AG04449 (cell line): Measurements from ENCODE around the gene BNIP3.

ENCODE experiments used
- CTCF ChIA-PET: fragments of 350-600 bp; formaldehyde crosslinking; extraction: SDS; loops from one replicate; lab custom pipeline; 2021; ENCODE audit warnings: antibody characterized with exemption; lab: Yijun Ruan, JAX
- POLR2A ChIA-PET: fragments of 400-600, 350-600 bp; formaldehyde crosslinking; extraction: SDS; loops from one replicate; lab custom pipeline; 2020; ENCODE audit warnings: antibody characterized with exemption, inconsistent platforms; lab: Yijun Ruan, JAX
- DNase-seq: peaks from one replicate; pipeline ENCODE4 v3.0.0-alpha.2; 2010; ENCODE audit warnings: low read depth, low spot score
- H3K4me3 ChIP-seq: 2 replicates; pipeline ENCODE4 v1.5.1; 2011; ENCODE audit warnings: low read depth, mild to moderate bottlenecking, control low read depth, low read length
- TF ChIP-seq, protein P1 (sequence below): IDR thresholded peaks from one replicate; pipeline ENCODE4 v1.5.1; 2011; ENCODE audit warnings: mild to moderate bottlenecking, moderate library complexity, low read length, control low read depth, inconsistent platforms; ENCODE audit not compliant: insufficient read depth; ENCODE audit errors: missing control alignments

Gene BNIP3

DNA sequence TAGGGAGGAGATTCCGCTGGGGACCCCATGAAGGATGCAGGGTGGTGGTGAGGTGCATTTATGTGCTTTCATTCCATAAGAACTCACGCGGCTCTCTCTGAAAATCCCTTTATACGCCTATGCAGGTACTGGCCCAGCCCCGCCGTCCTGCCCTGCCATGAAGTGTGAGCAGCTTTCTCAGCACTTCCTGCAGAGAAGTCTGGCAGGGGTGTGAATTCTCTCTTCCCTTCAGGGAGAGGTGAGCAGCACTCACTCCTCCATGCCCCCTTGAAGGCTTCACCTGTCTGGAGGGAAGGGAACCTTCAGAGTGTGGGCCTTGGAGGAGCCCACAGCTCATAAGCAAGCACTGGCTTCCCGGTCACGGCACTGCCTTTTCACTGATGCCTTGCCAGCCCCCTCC is 47.0 kb downstream of the BNIP3 start:
- ChIA-PET POLR2A (no interaction called here), CTCF (interaction anchor here (1.5 kb wide), 1 partner anchor 11 kb away, joined by 5 read pairs; no protein-coding TSS in a partner anchor)
- no peak for DNase-seq
- TF ChIP-seq, protein P1, sequence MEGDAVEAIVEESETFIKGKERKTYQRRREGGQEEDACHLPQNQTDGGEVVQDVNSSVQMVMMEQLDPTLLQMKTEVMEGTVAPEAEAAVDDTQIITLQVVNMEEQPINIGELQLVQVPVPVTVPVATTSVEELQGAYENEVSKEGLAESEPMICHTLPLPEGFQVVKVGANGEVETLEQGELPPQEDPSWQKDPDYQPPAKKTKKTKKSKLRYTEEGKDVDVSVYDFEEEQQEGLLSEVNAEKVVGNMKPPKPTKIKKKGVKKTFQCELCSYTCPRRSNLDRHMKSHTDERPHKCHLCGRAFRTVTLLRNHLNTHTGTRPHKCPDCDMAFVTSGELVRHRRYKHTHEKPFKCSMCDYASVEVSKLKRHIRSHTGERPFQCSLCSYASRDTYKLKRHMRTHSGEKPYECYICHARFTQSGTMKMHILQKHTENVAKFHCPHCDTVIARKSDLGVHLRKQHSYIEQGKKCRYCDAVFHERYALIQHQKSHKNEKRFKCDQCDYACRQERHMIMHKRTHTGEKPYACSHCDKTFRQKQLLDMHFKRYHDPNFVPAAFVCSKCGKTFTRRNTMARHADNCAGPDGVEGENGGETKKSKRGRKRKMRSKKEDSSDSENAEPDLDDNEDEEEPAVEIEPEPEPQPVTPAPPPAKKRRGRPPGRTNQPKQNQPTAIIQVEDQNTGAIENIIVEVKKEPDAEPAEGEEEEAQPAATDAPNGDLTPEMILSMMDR = no peak
- H3K4me3 ChIP-seq = no peak overlapping the region

DNA sequence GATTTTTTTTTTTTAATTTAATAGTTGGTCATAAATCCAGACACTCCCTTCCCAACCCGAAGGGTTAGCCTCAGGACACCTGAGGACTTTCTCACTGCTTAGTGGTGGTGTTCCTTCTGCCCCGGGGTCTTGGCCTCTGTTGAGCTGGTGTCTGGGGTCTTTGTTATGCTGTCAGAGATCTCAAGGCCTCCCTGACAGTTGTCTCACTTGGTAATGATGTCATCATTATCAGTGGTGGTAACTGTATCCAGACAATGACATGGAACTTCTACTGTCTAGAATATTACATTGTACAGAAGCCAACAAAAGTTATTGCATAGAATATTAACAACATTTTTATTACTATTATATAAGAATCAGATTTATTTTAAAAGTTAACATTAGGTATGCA is 48.0 kb downstream of the BNIP3 start:
- TF ChIP-seq, protein P1 = no peak
- no peak overlapping the region for H3K4me3 ChIP-seq
- CTCF ChIA-PET = interaction anchor here (1.4 kb wide), 1 partner anchor 11 kb away, joined by 3 read pairs; no protein-coding TSS in a partner anchor
- POLR2A ChIA-PET = no interaction called here
- DNase-seq = no peak

DNA sequence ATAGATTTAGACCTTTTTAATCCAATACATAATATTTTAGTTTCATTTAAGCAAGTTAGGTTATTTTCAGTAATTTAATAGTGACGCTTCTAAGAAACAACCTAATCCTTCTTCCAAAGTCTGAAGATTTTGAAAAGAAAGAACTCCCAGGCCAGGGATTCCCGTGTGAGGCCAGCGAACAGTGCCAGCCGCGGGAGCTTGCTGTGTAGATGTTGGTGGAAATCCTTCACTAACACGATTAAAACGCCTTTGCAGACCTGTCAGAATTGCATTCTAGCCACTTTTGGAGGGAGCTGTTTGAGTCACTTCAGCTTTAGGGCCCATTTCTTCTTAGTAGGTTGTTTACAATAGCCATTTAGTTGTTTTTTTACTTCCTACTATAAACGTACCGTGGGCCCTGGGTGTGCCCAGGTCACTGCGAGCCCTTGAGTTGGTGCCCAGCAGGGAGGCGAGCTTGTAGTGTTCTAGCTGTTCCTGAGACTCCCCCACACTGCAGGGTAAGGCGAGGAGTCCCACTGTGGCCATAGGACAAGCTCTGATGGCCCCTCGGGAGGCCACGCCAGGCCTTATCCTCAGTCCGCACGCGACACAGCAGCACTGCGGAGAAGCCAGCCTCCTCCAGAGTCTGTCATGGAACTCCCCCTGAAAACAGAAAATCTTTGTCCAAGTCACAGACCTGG is 48.6 kb downstream of the BNIP3 start:
- CTCF ChIA-PET = interaction anchor here (1.2 to 1.4 kb wide), 2 partner anchors 10 to 11 kb away, joined by 3 to 5 read pairs; no protein-coding TSS in a partner anchor
- no peak overlapping the region for H3K4me3 ChIP-seq
- no peak for DNase-seq
- TF ChIP-seq, protein P1 = no peak
- POLR2A ChIA-PET = interaction anchor here (1.1 kb wide), 1 partner anchor 10 kb away, joined by 3 read pairs; no protein-coding TSS in a partner anchor

DNA sequence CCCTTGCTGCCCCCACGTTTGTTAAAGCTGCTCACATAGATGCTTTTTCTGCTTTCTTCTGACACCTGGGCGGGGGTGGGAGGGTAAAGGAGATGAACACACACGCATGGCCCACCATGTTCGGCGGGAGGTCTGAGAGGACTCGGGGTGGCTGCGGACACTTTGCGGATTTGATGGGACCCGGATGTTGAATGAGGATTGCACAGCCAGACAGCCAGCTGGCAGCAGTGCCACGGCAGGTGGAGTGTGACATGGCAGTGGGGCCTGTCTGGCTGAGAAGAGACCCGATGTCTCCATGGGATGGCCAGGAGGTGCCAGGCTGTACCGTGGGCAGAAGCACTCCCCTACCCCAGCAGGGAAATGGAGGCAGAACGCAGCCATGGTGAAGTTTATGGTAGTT is 49.7 kb downstream of the BNIP3 start:
- H3K4me3 ChIP-seq = no peak overlapping the region
- ChIA-PET POLR2A (interaction anchor here (1.1 kb wide), 1 partner anchor 11 kb away, joined by 3 read pairs; no protein-coding TSS in a partner anchor), CTCF (interaction anchor here (0.6 to 1.4 kb wide), 3 partner anchors 11 to 28 kb away, joined by 3 to 5 read pairs (median 3); no protein-coding TSS in a partner anchor)
- TF ChIP-seq, protein P1 = no peak
- no peak for DNase-seq

DNA sequence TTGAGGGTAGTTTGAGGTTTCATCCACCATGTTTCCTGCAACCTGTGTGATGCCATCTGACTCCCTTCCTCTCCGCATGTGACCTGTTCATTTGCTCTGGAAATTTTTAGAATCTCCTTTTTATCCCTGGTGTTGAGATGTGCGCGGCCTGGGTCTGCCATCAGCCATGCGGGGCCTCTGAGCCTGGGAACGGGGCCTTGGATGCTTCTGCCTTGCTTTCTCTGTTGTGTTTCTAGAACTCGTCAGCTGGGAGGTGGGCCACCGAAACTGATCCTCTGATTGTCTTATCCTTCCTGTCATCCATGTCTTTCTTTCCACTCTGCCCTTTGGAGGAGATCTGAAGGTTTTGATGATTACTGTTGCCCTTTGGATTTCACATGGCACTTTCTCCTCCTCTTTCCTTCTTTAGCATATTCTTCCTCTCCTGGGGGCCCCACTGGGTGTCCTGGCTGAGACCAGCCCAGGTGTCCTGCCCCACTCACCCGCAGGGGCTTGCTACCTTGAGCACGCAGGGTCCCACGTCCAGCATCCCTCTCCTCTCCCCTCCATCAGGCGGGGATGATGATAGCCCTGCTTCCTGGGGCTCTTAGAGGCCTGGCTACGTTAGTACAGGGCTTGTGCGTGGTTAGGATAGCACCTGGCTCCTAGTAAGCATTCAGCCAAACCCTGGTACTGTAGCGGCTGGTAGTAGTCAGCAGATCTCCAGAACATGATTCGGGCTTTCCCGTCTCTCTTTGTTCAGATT is 51.0 kb downstream of the BNIP3 start:
- ChIA-PET POLR2A (no interaction called here), CTCF (no interaction called here)
- no peak overlapping the region for H3K4me3 ChIP-seq
- DNase-seq = no peak
- TF ChIP-seq, protein P1 = no peak

DNA sequence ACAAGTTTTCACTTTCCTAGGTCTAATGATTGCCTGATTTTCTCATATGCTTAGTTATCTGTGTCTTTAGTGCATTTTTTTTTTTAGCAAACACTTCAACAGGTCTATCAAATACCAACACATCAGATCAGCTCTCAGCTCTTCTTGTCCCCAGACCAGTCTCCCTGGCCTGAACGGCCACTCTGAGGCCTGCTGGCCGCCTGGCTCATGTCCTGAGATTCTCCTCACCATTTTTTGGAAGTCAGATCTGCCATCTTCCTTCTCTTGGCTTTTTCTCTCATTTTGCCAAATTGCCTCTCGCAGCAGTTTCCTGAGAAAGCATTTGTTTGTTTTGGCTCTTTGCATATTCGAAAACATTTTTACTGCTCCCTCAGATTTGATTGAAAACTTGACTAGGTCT is 51.6 kb downstream of the BNIP3 start:
- CTCF ChIA-PET = no interaction called here
- POLR2A ChIA-PET = no interaction called here
- DNase-seq = no peak
- no peak overlapping the region for H3K4me3 ChIP-seq
- TF ChIP-seq, protein P1 = no peak
